ENCODE measurements around the gene SNX17. TPM values are rescaled to one million over a fixed set of nuclear protein-coding genes. Genes with fewer than 3 reads are reported as not detected.

Gene SNX17
- total and polyA plus RNA-seq, 2 of the 13 experiments (the other 11 are each of a cell fraction or from before 2014, with no cell fraction given): 75.0 to 109 TPM

DNA sequence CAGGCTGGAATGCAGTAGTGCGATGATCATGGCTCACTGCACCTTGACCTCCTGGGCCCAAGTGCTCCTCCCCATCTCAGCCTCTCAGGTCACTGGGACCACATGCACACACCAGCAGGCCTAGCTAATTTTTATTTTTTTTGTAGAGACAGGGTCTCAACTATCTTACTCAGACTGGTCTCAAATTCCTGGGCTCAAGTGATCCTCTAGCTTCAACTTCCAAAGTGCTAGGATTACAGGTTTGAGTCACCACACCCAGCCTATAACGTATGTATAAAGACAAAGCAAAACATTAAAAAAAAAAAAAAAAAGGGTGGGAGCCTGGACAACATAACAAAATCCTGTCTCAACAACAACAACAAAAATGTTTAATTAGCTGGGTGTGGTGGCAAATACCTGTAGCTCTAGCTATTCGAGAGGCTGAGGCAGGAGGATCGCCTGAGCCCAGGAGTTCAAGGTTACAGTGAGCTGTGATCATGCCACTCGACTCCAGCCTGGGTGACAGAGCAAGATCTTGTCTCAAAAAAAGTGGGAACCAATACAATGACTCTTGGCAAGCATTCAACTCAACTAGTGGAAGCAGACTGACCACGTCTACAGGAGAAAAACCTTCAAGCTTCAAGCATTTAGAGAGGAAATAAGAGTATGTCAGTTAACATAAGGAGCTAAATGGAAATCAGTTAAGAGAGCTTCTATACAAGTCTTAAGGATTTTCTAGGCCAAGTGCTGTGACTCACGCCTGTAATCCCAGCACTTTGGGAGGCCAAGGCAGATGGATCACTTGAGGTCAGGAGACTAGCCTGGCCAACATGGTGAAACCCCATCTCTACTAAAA lies 16.4 kb upstream of the SNX17 start (continued):
- TF ChIP-seq RAD21 (CRISPR knock-in tag; IDR thresholded peaks at IDR 0.05): no peak
- TF ChIP-seq SAFB2 (CRISPR knock-in tag; IDR thresholded peaks at IDR 0.05; ENCODE audit: borderline replicate concordance, low read depth): no peak
- no peak for TF ChIP-seq ZEB1 (IDR thresholded peaks at IDR 0.05; ENCODE audit: insufficient replicate concordance, low read depth)
- no peak for TF ChIP-seq ZSCAN12 (CRISPR knock-in tag; IDR thresholded peaks at IDR 0.05)
- TF ChIP-seq RFXAP (CRISPR knock-in tag; IDR thresholded peaks at IDR 0.05; ENCODE audit: borderline replicate concordance): no peak
- TF ChIP-seq GPN1 (CRISPR knock-in tag; IDR thresholded peaks at IDR 0.05; ENCODE audit: borderline replicate concordance): no peak
- no peak for TF ChIP-seq KLF6 (CRISPR knock-in tag; IDR thresholded peaks at IDR 0.05)
- TF ChIP-seq, protein P1, sequence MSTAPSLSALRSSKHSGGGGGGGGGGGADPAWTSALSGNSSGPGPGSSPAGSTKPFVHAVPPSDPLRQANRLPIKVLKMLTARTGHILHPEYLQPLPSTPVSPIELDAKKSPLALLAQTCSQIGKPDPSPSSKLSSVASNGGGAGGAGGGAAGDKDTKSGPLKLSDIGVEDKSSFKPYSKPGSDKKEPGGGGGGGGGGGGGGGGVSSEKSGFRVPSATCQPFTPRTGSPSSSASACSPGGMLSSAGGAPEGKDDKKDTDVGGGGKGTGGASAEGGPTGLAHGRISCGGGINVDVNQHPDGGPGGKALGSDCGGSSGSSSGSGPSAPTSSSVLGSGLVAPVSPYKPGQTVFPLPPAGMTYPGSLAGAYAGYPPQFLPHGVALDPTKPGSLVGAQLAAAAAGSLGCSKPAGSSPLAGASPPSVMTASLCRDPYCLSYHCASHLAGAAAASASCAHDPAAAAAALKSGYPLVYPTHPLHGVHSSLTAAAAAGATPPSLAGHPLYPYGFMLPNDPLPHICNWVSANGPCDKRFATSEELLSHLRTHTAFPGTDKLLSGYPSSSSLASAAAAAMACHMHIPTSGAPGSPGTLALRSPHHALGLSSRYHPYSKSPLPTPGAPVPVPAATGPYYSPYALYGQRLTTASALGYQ (CRISPR knock-in tag; IDR thresholded peaks at IDR 0.05): no peak; the same call in 1 of the 2 replicates
- TF ChIP-seq ZNF792 (CRISPR knock-in tag; IDR thresholded peaks at IDR 0.05): peak; percentile 53; the same call in 1 of the 2 replicates
- TF ChIP-seq, protein P2, sequence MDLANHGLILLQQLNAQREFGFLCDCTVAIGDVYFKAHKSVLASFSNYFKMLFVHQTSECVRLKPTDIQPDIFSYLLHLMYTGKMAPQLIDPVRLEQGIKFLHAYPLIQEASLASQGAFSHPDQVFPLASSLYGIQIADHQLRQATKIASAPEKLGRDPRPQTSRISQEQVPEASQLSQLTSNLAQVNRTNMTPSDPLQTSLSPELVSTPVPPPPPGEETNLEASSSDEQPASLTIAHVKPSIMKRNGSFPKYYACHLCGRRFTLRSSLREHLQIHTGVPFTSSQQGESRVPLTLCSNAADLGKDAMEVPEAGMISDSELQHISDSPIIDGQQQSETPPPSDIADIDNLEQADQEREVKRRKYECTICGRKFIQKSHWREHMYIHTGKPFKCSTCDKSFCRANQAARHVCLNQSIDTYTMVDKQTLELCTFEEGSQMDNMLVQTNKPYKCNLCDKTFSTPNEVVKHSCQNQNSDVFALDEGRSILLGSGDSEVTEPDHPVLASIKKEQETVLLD (CRISPR knock-in tag; IDR thresholded peaks at IDR 0.05; ENCODE audit: low read depth): no peak
- no peak for TF ChIP-seq ZNF839 (CRISPR knock-in tag; IDR thresholded peaks at IDR 0.05; ENCODE audit: borderline replicate concordance)
- TF ChIP-seq RXRA (CRISPR knock-in tag; IDR thresholded peaks at IDR 0.05): peak; percentile 51; the same call in 1 of the 2 replicates
- TF ChIP-seq ZNF451 (CRISPR knock-in tag; IDR thresholded peaks at IDR 0.05): no peak
- TF ChIP-seq HDAC1 (CRISPR knock-in tag; IDR thresholded peaks at IDR 0.05): peak; percentile 46; the same call in 1 of the 2 replicates
- TF ChIP-seq RAD51 (IDR thresholded peaks at IDR 0.05; ENCODE audit: borderline replicate concordance): no peak
- no peak for TF ChIP-seq HOXA7 (CRISPR knock-in tag; IDR thresholded peaks at IDR 0.05)
- TF ChIP-seq NFIB (CRISPR knock-in tag; IDR thresholded peaks at IDR 0.05; ENCODE audit: borderline replicate concordance): no peak
- TF ChIP-seq KAT8 (CRISPR knock-in tag; IDR thresholded peaks at IDR 0.05): no peak
- TF ChIP-seq KLF9 (CRISPR knock-in tag; IDR thresholded peaks at IDR 0.05; ENCODE audit: low read depth): no peak
- TF ChIP-seq, protein P3, sequence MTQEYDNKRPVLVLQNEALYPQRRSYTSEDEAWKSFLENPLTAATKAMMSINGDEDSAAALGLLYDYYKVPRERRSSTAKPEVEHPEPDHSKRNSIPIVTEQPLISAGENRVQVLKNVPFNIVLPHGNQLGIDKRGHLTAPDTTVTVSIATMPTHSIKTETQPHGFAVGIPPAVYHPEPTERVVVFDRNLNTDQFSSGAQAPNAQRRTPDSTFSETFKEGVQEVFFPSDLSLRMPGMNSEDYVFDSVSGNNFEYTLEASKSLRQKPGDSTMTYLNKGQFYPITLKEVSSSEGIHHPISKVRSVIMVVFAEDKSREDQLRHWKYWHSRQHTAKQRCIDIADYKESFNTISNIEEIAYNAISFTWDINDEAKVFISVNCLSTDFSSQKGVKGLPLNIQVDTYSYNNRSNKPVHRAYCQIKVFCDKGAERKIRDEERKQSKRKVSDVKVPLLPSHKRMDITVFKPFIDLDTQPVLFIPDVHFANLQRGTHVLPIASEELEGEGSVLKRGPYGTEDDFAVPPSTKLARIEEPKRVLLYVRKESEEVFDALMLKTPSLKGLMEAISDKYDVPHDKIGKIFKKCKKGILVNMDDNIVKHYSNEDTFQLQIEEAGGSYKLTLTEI (CRISPR knock-in tag; conservative IDR thresholded peaks at IDR 0.05): no peak

Data from HepG2 (cell line).